Endometrium (tissue), 2 donors: ENCODE data around the gene GPC5.

ENCODE experiments used
- FAIRE-seq: peaks from 2 replicates; lab custom pipeline; 2012; peaks lifted over from hg19 to GRCh38; lab: Jason Lieb, UNC
- donor health status: control.
- donor health status: control.

Gene GPC5

GRCh38 chr13:92017737-92018136 lies 619.3 kb downstream of the GPC5 start:
- no peak for FAIRE-seq

GRCh38 chr13:92028695-92029094 lies 630.3 kb downstream of the GPC5 start:
- no peak for FAIRE-seq

- no peak for FAIRE-seq
These were observed 631.2 kb downstream of the GPC5 start for GRCh38 chr13:92029641-92030040.

- no peak for FAIRE-seq
These were observed 640.5 kb downstream of the GPC5 start for GRCh38 chr13:92038905-92039304.

- FAIRE-seq = no peak
These were observed 644.1 kb downstream of the GPC5 start for GRCh38 chr13:92042522-92042921.

DNA sequence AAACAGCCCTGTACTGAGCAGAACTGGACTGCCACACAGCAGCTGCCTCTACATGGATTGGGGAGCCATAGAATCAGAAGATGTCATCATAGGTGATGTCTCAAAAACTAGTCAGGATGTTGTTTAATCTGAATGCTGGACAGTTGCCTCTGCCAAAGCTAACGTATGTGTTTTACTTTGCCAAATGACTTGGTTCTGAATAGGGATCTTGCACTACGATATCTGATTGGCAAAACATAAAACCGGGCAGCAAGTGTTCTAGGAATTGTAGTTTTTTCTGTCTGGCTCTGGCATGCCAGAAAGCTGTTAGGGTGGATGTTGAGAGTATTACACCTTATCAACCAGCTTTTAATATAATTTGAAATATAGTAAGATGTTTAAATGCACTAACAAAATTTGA lies 645.9 kb downstream of the GPC5 start:
- FAIRE-seq = no peak

DNA sequence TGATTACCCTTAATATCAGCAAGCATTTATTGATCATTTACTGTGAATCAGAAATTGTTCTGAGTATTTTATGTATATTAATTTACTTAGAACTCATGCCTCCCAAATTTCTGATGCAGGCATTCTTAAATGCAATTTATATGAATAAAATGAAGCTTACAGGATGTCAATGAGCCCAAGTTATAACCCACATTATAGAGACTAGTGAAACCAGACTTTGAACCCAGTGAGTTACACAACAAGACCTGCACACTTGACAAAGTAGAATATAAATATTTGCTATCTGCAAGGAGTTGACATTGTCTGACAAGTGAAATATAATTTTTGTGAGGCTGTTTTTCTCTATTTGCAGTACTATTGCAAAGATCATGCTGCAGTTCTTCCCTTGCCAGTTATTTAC lies 656.0 kb downstream of the GPC5 start:
- no peak for FAIRE-seq

GRCh38 chr13:92074658-92075057 lies 676.2 kb downstream of the GPC5 start:
- FAIRE-seq = no peak

DNA sequence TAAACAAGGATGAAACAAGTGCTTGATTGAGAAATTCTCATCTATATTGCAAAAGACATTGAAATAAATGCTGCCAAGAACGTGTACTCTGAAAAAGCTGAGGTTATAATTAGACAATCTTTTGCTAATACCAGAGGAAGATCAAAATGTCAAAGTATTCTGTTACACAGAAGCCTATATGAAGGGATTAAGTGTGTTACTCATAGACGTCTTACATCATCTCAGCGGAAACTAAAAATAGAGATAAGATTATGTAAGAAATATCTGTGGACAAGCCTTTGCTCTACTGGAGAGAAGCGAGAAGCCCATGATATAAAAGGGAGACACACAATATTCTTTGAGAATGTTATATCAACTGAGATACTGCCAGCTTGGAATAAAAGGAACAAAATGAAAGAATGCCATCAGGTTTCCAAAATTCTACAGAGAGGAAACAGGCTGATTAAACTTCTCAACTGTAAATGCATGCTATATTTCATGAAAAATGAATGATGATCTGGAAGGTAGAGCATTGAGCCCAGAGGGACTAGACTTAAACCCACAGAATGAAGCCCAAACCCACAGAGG lies 699.0 kb downstream of the GPC5 start:
- no peak for FAIRE-seq

- FAIRE-seq = no peak
These were observed 703.4 kb downstream of the GPC5 start for GRCh38 chr13:92101801-92102200.

DNA sequence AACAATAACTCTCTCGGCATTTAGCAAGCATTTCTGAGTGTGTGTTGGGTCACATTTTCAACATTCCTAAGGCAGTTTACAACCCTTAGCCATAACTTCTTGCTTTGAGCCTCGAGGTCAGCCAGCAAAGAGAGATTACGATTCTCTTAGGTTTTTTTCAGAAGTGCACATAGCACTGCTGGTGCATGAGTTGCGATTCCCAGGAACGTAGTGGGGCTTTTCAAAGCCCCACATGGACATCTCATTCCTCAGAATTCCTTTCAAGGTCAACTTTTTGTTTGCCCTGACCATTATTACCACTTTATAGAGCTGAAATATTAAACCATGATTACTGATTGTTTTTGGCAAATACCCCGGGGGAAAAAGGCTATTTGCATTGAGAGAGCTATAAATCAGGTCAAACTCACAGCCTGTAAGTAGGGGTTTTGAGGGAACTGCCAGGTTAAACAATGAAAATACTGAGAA lies 705.3 kb downstream of the GPC5 start:
- FAIRE-seq = no peak

GRCh38 chr13:92122186-92122853 lies 723.9 kb downstream of the GPC5 start:
- FAIRE-seq = no peak

DNA sequence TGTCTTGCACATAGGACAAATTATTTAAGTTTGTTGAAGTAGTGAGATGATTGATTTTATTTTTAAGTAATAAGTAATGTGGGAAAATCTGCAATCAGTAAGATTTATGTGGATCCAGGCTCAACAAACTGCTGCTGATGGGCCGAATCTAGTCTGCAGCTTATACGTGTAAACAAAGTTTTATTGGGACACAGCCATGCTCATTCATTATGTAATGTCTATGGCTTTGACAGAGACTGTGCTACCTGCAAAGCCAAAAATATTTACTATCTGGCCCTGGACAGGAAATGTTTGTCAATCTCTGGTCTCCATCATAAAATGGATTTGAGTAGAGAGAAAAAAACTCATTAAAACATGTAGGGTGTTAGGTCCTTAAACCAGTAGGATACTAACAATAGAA lies 728.0 kb downstream of the GPC5 start:
- FAIRE-seq = no peak

GRCh38 chr13:92135509-92135908 lies 737.1 kb downstream of the GPC5 start:
- no peak for FAIRE-seq

DNA sequence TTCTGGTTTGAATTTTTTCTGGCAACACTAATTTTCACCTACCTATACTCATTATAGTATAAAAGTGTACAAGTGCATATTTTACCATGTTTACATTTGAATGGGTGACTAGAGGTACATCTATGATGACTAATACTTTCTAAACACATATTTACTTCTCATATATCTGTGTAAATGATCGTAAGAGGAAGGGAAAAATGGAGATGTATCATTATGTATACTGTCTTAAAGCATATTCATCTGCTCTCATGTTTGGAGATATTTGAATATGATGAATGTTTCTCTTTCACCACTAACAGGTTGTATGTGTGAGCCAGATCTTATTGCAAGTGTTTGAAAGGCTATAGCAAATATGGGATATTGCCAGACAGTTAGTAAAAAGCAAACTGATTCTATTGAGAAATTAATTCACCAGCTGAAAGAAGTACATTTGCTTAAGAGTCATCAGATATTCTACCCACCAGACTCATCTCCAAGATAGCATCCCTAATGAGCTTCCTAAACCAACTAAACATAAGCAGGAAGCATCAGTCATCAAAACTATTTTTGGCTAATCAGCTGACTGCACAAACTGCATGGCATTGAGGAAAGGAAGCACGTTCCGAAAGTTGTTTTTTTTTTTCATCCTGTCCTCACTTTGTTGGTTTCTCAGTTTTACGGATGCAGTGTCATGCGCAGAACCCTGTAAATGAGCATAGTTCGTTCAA lies 738.2 kb downstream of the GPC5 start:
- no peak for FAIRE-seq

DNA sequence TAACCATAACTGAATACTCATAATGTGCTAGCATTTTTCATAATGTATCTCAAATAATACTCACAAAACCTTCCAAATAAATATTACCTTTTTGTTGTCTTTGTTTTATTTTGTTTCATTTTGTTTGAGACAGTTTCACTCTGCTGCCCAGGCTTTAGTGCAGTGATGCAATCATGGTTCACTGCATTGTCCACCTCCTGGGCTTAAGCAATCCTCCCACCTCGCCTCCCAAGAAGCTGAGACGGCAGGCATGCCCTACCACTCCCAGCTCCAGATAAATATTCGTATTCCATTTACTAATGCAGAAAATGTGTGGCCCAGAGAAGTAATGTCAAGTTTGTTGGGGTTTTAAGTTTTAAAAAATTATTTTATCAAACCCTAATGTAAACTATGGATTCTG lies 739.1 kb downstream of the GPC5 start:
- FAIRE-seq = no peak

- no peak for FAIRE-seq
These were observed 745.3 kb downstream of the GPC5 start for GRCh38 chr13:92143766-92144165.

DNA sequence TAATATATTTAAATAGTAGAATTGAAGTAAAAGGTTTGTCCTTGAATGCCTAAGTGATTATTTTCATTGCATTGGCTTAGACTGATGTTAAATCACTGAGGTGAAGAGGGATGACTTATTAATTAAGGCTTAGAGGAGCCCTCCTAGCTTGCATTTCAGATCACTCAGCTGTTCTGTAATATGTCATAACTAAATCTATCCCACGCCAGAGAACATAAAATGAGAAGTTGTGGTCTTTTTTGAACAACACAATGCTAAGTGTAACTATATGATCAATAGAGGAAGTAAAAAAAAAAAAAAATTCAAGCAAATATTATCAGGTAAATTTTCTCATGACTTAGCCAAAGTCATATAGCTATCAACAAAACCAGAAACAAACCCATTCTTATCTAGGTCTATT lies 752.2 kb downstream of the GPC5 start:
- no peak for FAIRE-seq

DNA sequence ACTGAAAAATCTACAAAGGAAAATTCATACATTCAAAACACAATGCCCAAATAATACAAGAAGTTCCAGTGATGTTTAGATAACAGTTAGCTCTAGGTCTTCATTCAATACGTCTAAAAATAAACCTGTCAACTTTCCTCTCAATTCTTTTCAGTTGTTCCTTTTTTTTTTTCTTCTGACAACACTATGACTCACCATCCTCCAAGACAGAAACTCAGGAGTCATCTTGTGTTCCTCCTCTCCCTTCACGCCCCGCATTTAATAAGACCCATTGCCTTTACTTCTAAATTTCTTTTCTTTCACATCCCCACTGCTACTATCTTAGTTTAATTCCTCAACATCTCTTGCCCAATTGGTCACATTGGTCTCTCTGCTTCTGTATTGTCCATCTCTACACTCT lies 759.9 kb downstream of the GPC5 start:
- no peak for FAIRE-seq

GRCh38 chr13:92164822-92165221 lies 766.4 kb downstream of the GPC5 start:
- FAIRE-seq = no peak

GRCh38 chr13:92172191-92172590 lies 773.8 kb downstream of the GPC5 start:
- FAIRE-seq = no peak

GRCh38 chr13:92173254-92173653 lies 774.8 kb downstream of the GPC5 start:
- FAIRE-seq = no peak

- FAIRE-seq = peak; percentile 48
These were observed 776.9 kb downstream of the GPC5 start for GRCh38 chr13:92175330-92175729.

GRCh38 chr13:92177966-92178365 lies 779.5 kb downstream of the GPC5 start:
- FAIRE-seq = no peak
